Epithelial cell of proximal tubule (primary cell): ENCODE measurements around the gene TMEM109. TPM values are rescaled to one million over a fixed set of nuclear protein-coding genes. Genes with fewer than 3 reads are reported as not detected.
A peak's percentile ranks its signal among the peaks of the same experiment; 100 is the strongest.

Source experiments
- DNase-seq: peaks from one replicate; pipeline ENCODE4 v3.0.0-alpha.2; 2011; ENCODE audit warnings: low read depth
- H3K4me3 ChIP-seq: 2 replicates; pipeline ENCODE4 v1.5.1; 2011; ENCODE audit warnings: low read depth, mild to moderate bottlenecking, low read length
- total RNA-seq: library from RNA; depleted of rRNA; stranded (reverse); fragments of >200 nt; gene quantifications from 2 replicates; pipeline ENCODE4 v1.2.3, GENCODE V29; 2015
- TF ChIP-seq, protein P1 (sequence below): conservative IDR thresholded peaks from 2 replicates; pipeline ENCODE4 v1.5.1; 2012; ENCODE audit warnings: low read depth, mild to moderate bottlenecking, low read length

TMEM109 gene
- total RNA-seq, 1 donor from 2014 or later, result 95.4 TPM

DNA sequence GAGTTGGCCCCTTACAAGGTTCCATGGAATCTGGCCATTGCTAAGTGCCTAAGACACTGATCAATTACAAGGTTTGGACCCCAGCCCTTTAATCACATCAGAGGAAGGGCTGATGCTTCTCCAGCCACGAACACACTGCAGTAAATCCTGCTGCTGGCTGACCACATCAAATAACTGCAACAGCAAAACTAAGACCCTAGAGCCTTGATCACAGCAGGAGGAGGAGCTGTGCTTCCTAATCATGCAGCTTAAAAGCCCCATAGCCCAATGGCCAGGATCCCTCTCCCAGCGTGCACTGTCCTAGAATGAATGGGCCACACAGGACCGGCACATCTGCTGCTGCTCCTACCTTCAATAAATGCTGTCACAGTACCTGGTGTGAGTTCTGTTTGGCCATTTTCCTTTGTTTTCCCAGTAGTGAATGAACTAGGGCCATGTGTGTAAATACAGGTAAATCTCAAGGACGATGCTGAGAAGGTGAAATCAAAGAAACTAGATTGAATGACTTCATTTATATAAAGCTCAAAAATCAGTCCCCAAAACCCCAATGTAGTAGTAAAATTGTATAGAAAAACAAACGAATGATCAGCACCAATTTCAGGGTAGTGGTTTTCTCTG, 33.9 kb upstream of the TMEM109 start:
- no peak for DNase-seq
- no peak overlapping the region for H3K4me3 ChIP-seq
- TF ChIP-seq, protein P1, sequence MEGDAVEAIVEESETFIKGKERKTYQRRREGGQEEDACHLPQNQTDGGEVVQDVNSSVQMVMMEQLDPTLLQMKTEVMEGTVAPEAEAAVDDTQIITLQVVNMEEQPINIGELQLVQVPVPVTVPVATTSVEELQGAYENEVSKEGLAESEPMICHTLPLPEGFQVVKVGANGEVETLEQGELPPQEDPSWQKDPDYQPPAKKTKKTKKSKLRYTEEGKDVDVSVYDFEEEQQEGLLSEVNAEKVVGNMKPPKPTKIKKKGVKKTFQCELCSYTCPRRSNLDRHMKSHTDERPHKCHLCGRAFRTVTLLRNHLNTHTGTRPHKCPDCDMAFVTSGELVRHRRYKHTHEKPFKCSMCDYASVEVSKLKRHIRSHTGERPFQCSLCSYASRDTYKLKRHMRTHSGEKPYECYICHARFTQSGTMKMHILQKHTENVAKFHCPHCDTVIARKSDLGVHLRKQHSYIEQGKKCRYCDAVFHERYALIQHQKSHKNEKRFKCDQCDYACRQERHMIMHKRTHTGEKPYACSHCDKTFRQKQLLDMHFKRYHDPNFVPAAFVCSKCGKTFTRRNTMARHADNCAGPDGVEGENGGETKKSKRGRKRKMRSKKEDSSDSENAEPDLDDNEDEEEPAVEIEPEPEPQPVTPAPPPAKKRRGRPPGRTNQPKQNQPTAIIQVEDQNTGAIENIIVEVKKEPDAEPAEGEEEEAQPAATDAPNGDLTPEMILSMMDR, result no peak

DNA sequence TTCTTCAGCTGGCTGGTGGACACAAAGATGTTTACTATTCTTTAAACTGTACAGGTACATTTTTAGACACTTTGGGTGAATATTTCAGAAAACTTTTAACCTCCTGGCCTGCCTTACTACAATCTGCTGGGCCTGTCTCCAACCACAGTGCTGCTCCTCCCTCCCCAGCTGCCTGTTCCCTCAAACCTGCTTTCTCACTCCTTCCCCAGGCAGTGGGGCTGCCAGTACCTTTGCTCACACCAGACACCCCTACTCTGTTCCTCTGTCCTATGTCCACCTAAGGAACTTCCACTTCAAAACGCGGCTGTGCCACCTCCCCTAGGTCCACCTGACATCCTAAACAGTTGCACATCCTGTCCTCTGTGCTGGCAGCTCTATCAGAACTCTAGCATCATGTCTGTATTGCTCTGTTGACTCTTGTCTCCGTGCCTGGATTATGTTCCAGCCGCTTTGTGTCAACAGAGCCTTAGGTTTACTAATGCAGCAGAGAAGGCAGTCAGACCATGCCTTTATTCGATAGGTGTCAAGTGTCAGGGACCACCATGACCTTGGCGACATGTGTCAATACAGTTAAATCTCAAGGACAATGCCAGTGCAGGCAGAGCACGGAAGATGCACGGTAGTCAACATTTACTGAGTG, 33.2 kb upstream of the TMEM109 start:
- TF ChIP-seq, protein P1, result no peak
- H3K4me3 ChIP-seq, result no peak overlapping the region
- DNase-seq, result no peak

DNA sequence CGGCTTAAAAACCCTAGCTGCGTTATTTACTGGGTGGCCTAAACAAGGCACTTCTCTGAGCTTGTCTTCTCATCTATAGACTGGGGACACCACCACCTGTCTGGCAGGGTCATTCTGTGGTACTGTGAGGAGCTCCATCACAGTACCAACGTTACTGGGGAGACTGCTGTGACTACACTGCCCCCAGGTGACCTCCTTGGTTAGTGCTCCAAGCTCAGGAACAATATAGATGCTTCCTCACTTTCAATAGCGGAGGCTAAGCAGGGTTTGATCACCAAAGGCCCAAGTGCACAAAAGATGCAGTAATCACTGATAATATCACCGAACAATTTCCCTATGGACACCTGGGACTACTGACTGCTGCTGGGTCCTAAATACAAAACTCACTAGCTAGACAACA, 26.4 kb upstream of the TMEM109 start:
- no peak for DNase-seq
- TF ChIP-seq, protein P1, result peak; percentile 83
- H3K4me3 ChIP-seq, result no peak overlapping the region

DNA sequence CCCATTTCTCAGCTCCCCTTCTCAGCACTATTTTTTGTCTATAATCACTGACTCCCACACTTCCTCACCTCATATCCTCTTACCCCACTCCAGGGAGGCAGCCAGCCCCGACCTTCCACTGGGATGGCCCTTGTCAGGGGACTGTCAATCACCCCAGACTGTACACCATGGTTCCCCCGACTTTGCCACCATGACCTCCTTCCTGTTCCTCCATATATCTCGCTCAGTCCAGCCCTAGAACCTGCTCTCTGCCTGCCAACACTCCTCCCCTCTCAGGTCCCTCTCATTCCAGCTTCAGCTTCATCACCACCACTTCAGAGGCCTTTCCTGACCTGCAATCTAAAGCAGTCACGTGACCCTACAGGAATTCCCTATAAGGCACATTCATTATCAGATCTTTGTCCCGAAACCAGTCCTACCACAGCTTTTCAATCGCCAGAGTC, 24.1 kb upstream of the TMEM109 start:
- no peak overlapping the region for H3K4me3 ChIP-seq
- no peak for DNase-seq
- TF ChIP-seq, protein P1, result no peak

DNA sequence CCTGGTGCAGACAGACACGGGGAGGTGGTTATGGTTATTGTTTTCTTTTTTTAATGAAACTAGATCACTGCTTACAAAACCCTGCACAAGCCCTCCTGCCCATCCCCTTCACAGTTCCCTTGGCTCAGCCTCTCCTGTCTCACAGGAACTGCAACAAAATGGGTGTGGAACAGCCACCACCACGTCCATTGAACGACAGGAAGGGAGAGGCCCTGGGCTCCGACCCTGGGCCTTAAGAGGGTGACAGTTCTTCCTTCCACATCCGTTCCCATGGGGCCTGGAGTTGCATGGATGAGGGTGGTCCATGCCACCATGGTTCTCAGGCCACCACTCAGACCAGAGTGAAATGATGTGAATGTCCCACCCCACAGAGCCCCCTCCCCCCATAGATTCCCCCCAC, 23.3 kb upstream of the TMEM109 start:
- no peak for DNase-seq
- H3K4me3 ChIP-seq, result no peak overlapping the region
- TF ChIP-seq, protein P1, result no peak

DNA sequence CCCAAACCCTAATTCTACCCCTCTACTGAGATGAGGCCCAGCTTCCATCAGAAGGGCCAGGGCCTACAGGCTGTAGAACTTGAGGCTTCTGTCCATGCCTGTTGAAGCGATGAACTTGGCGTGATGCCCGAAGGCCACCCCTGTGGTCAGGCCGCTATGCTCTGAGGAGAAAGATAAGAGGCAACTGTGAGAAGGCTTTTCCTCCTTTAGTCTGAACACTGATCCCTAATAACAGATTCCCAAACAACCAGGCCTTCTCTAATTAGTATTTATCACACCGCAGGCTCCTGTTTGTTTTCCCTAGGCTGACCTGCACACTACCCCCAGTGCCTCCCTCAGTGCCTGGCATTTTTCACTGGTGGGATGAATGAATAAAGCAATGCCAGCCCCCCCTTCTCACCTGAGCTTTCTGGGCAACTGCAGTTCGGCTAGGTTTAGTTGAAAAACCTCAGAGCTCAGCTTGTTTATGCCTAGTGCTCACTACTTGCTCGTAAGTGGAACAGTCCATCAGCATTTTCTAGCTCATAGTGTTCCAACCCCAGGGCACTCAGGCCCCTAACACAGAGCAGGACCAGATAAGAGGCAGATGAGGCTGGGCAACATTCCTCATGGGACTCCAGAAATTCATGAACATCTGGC, 22.7 kb upstream of the TMEM109 start:
- no peak for DNase-seq

More for the DNA sequence above, 22.7 kb upstream of the TMEM109 start:
- TF ChIP-seq, protein P1, result no peak
- H3K4me3 ChIP-seq, result no peak overlapping the region
